Mesothelial cell of epicardium (in vitro differentiated cells): ENCODE data around the gene PHF2. TPM values are rescaled to one million over a fixed set of nuclear protein-coding genes. Genes with fewer than 3 reads are reported as not detected.

Experiments used
- DNase-seq, 2 experiments: peaks; one replicate each; pipeline ENCODE4 v3.0.0; 2021; ENCODE audit warnings: low spot score in 2 of 2; ENCODE audit not compliant: unreplicated experiment in 2 of 2
- H3K27ac Mint-ChIP-seq: 2 replicates; pipeline ENCODE4 v1.8.0; 2021; ENCODE audit warnings: mixed read lengths
- H3K27me3 Mint-ChIP-seq: 2 replicates; pipeline ENCODE4 v1.8.0; 2021; ENCODE audit warnings: low read depth, mixed read lengths
- H3K36me3 Mint-ChIP-seq: 2 replicates; pipeline ENCODE4 v1.8.0; 2021; ENCODE audit warnings: mixed read lengths
- H3K4me1 Mint-ChIP-seq: 2 replicates; pipeline ENCODE4 v1.8.0; 2021; ENCODE audit warnings: mixed read lengths
- H3K4me3 Mint-ChIP-seq: 2 replicates; pipeline ENCODE4 v1.8.0; 2021; ENCODE audit warnings: mild to moderate bottlenecking, moderate library complexity, mixed read lengths
- H3K9me3 Mint-ChIP-seq: 2 replicates; pipeline ENCODE4 v1.8.0; 2021; ENCODE audit warnings: mixed read lengths
- total RNA-seq: library from RNA; stranded (reverse); gene quantifications from 3 replicates; pipeline ENCODE4 v1.2.1, GENCODE V29; 2021
- TF ChIP-seq, protein P1 (sequence below): fragments of 200-600 bp; sonication (generic); IDR thresholded peaks from one replicate; pipeline ENCODE4 v1.5.0; 2021; ENCODE audit warnings: antibody characterized with exemption; ENCODE audit not compliant: unreplicated experiment

Gene PHF2
- 37.6 to 38.5 TPM (median 37.6 TPM) in 3 replicates for total RNA-seq

- Mint-ChIP-seq H3K27ac (peak within 1 kb of the TSS; percentile 96), H3K4me3 (peak within 1 kb of the TSS; percentile 89), H3K27me3 (no peaks in the 10 kb centered on the region), H3K36me3 (no peaks in the 10 kb centered on the region), H3K4me1 (peaks cover 43% of the 10 kb centered on the region), H3K9me3 (no peaks in the 10 kb centered on the region)
- TF ChIP-seq, protein P1, sequence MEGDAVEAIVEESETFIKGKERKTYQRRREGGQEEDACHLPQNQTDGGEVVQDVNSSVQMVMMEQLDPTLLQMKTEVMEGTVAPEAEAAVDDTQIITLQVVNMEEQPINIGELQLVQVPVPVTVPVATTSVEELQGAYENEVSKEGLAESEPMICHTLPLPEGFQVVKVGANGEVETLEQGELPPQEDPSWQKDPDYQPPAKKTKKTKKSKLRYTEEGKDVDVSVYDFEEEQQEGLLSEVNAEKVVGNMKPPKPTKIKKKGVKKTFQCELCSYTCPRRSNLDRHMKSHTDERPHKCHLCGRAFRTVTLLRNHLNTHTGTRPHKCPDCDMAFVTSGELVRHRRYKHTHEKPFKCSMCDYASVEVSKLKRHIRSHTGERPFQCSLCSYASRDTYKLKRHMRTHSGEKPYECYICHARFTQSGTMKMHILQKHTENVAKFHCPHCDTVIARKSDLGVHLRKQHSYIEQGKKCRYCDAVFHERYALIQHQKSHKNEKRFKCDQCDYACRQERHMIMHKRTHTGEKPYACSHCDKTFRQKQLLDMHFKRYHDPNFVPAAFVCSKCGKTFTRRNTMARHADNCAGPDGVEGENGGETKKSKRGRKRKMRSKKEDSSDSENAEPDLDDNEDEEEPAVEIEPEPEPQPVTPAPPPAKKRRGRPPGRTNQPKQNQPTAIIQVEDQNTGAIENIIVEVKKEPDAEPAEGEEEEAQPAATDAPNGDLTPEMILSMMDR = no peak
- DNase-seq = no peak
These were observed at the start of gene PHF2 for GRCh38 chr9:93576258-93577077. PHF2 (plus strand) TSS chr9:93576584; CDS start chr9:93576774, 190 bp downstream.

- no peak overlapping the region for H3K4me3 Mint-ChIP-seq
- H3K9me3 Mint-ChIP-seq = no peaks in the 10 kb centered on the region
- no peak overlapping the region for H3K27ac Mint-ChIP-seq
- no peaks in the 10 kb centered on the region for H3K27me3 Mint-ChIP-seq
- TF ChIP-seq, protein P1 = no peak
- peaks cover 42% of the 10 kb centered on the region for H3K36me3 Mint-ChIP-seq
- DNase-seq = no peak
- peaks cover 1% of the 10 kb centered on the region for H3K4me1 Mint-ChIP-seq
These were observed 45.0 kb upstream of the PHF2 start for GRCh38 chr9:93531374-93531773.

GRCh38 chr9:93532141-93532540 lies 44.2 kb upstream of the PHF2 start:
- H3K27ac Mint-ChIP-seq = no peak overlapping the region
- no peak for DNase-seq
- H3K36me3 Mint-ChIP-seq = peaks cover 35% of the 10 kb centered on the region
- no peaks in the 10 kb centered on the region for H3K27me3 Mint-ChIP-seq
- no peaks in the 10 kb centered on the region for H3K4me1 Mint-ChIP-seq
- no peaks in the 10 kb centered on the region for H3K9me3 Mint-ChIP-seq
- H3K4me3 Mint-ChIP-seq = no peak overlapping the region
- TF ChIP-seq, protein P1 = no peak

- no peak for DNase-seq
- TF ChIP-seq, protein P1 = no peak
- H3K4me3 Mint-ChIP-seq = no peak overlapping the region
- no peaks in the 10 kb centered on the region for H3K4me1 Mint-ChIP-seq
- no peaks in the 10 kb centered on the region for H3K27me3 Mint-ChIP-seq
- no peak overlapping the region for H3K27ac Mint-ChIP-seq
- no peaks in the 10 kb centered on the region for H3K9me3 Mint-ChIP-seq
- peaks cover 30% of the 10 kb centered on the region for H3K36me3 Mint-ChIP-seq
These were observed 42.5 kb upstream of the PHF2 start for GRCh38 chr9:93533863-93534262.

GRCh38 chr9:93536167-93536566 lies 40.2 kb upstream of the PHF2 start:
- H3K36me3 Mint-ChIP-seq = peaks cover 26% of the 10 kb centered on the region
- TF ChIP-seq, protein P1 = no peak
- no peak for DNase-seq
- no peaks in the 10 kb centered on the region for H3K9me3 Mint-ChIP-seq
- no peak overlapping the region for H3K27ac Mint-ChIP-seq
- no peak overlapping the region for H3K4me3 Mint-ChIP-seq
- no peaks in the 10 kb centered on the region for H3K27me3 Mint-ChIP-seq
- no peaks in the 10 kb centered on the region for H3K4me1 Mint-ChIP-seq
